Right lobe of liver (tissue), 6 donors: ENCODE results near the gene HGFAC. TPM values are rescaled to one million over a fixed set of nuclear protein-coding genes. Genes with fewer than 3 reads are reported as not detected.

Source experiments
- ATAC-seq, 4 donors: fragments of 200-7000 bp; cut with Tn5 transposase; one replicate each; pipeline ENCODE4 v1.9.1; 2020; ENCODE audit warnings: mild to moderate bottlenecking in 4 of 4, moderate library complexity in 4 of 4
- DNase-seq, 3 donors: peaks; one replicate each; pipeline ENCODE4 v3.0.0-alpha.2; 2020
- H3K27ac ChIP-seq, 3 donors: fragments of 200-600 bp; one replicate each; pipeline ENCODE4 v1.8.0; 2022
- H3K27me3 ChIP-seq, 2 donors: fragments of 200-600 bp; one replicate each; pipeline ENCODE4 v1.8.0; 2022
- H3K36me3 ChIP-seq, 4 donors: fragments of 200-600 bp; sonication (generic) in 1 of 4; one replicate each; pipeline versions ENCODE4 v1.5.1 to v1.8.0; 2017 to 2022; ENCODE audit warnings: control low read depth in 1 of 4
- H3K4me1 ChIP-seq, 4 donors: fragments of 200-600 bp; sonication (generic) in 1 of 4; one replicate each; pipeline versions ENCODE4 v1.5.1 to v1.8.0; 2017 to 2022; ENCODE audit warnings: control low read depth in 1 of 4
- H3K4me3 ChIP-seq, 3 donors: fragments of 200-600 bp; one replicate each; pipeline ENCODE4 v1.8.0; 2022
- H3K9me3 ChIP-seq, 4 donors: fragments of 200-600 bp; sonication (generic) in 1 of 4; one replicate each; pipeline versions ENCODE4 v1.5.1 to v1.8.0; 2017 to 2022; ENCODE audit warnings: control low read depth in 1 of 4
- POLR2A ChIP-seq: fragments of 450-650 bp; IDR thresholded peaks from one replicate; pipeline ENCODE4 v1.6.1; 2017; ENCODE audit warnings: antibody characterized with exemption, mild to moderate bottlenecking
- WGBS: methylation state at CpG from one replicate; pipeline ENCODE4 v1.1.6; 2018; ENCODE audit warnings: low coverage, low lambda C conversion rate; ENCODE audit not compliant: insufficient coverage; ENCODE audit errors: missing lambda C conversion rate; 5-methylcytosine and 5-hydroxymethylcytosine counted together
- intact Hi-C, 2 donors: fragments of 100-400 bp; cut with DNase I; formaldehyde crosslinking; loops; one replicate each; pipeline versions ENCODE4 v1.11.2 to v1.14.1; 2022
- total RNA-seq, 6 experiments: library from RNA; depleted of rRNA in 2 of 6; stranded (reverse); fragments of >200 nt in 2 of 6; fragmentation: NEBNext Ultra II Directional in 3 of 6; extraction: Animal tissue kit (Norgen Biotek cat#: 25700) in 3 of 6; gene quantifications; one replicate each; pipeline versions ENCODE4 v1.1.0 to v1.2.4, GENCODE V29; 2016 to 2023
- TF ChIP-seq, protein P1 (sequence below), 4 donors: fragments of 200-600 bp in 3 of 4; fragments of 450-650 bp in 1 of 4; IDR thresholded peaks; one replicate each; pipeline versions ENCODE4 v1.5.1 to v1.8.0; 2016 to 2022; ENCODE audit warnings: antibody characterized with exemption in 4 of 4, mild to moderate bottlenecking in 2 of 4
- donor health status: DM: no; HTN: yes; CAD: no.
- donor health status: DM: no; HTN: no; CAD: no.
- donor health status: DM: no; HTN: no; CAD: no.
- donor health status: DM: no; HTN: yes; CAD: no.
- donor health status: DM: no; HTN: yes; CAD: no.

Gene HGFAC
- total RNA-seq, 6 experiments from 2014 or later = 73.9 to 176 (median 140) TPM

GRCh38 chr4:3462790-3463415, 21.1 kb downstream of the HGFAC start, which contains the start of gene DOK7:
Gene DOK7 (plus strand): TSS chr4:3463306. CDS start chr4:3463376, 70 bp downstream.
- 6% methylated on average over 25 of the region's 44 CpGs for WGBS
- Histone ChIP-seq H3K27ac (no peak within 1 kb of the TSS), H3K4me1 (peaks cover 0 to 17% (median 6%) of the 10 kb centered on the region in 4 donors), H3K9me3 (no peaks in the 10 kb centered on the region), H3K27me3 (no peaks in the 10 kb centered on the region), H3K36me3 (no peaks in the 10 kb centered on the region), H3K4me3 (peak within 1 kb of the TSS; percentile 31 to 52 (median 46))
- peak; percentile 57 to 76 (median 73) for ATAC-seq
- DNase-seq = peak in 2 of 3 donors; percentile 55 to 63
- intact Hi-C loops = no loop called here
- TF ChIP-seq, protein P1, sequence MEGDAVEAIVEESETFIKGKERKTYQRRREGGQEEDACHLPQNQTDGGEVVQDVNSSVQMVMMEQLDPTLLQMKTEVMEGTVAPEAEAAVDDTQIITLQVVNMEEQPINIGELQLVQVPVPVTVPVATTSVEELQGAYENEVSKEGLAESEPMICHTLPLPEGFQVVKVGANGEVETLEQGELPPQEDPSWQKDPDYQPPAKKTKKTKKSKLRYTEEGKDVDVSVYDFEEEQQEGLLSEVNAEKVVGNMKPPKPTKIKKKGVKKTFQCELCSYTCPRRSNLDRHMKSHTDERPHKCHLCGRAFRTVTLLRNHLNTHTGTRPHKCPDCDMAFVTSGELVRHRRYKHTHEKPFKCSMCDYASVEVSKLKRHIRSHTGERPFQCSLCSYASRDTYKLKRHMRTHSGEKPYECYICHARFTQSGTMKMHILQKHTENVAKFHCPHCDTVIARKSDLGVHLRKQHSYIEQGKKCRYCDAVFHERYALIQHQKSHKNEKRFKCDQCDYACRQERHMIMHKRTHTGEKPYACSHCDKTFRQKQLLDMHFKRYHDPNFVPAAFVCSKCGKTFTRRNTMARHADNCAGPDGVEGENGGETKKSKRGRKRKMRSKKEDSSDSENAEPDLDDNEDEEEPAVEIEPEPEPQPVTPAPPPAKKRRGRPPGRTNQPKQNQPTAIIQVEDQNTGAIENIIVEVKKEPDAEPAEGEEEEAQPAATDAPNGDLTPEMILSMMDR (IDR thresholded peaks at IDR 0.05) = no peak
- no peak for TF ChIP-seq POLR2A

- 73% methylated on average over 2 of the region's 43 CpGs for WGBS
- Histone ChIP-seq H3K9me3 (no peaks in the 10 kb centered on the region), H3K36me3 (no peaks in the 10 kb centered on the region), H3K27ac (no peak overlapping the region), H3K27me3 (no peaks in the 10 kb centered on the region), H3K4me3 (peak overlapping the region; percentile 31 to 52 (median 46)), H3K4me1 (peaks cover 0 to 17% (median 6%) of the 10 kb centered on the region in 4 donors)
- no peak for TF ChIP-seq POLR2A
- TF ChIP-seq, protein P1 (IDR thresholded peaks at IDR 0.05) = no peak
- ATAC-seq (no peak), DNase-seq (peak in 1 of 3 donors; percentile 16)
- intact Hi-C loops = no loop called here
These were observed 22.0 kb downstream of the HGFAC start for GRCh38 chr4:3463556-3464348.

GRCh38 chr4:3464349-3464905, 22.7 kb downstream of the HGFAC start:
- 100% methylated on average over 1 of the region's 15 CpGs for WGBS

More at GRCh38 chr4:3464349-3464905, 22.7 kb downstream of the HGFAC start:
- Histone ChIP-seq H3K9me3 (no peaks in the 10 kb centered on the region), H3K27me3 (no peaks in the 10 kb centered on the region), H3K4me1 (peaks cover 0 to 17% (median 6%) of the 10 kb centered on the region in 4 donors), H3K27ac (no peak overlapping the region), H3K36me3 (no peaks in the 10 kb centered on the region), H3K4me3 (no peak overlapping the region)
- DNase-seq = peak in 1 of 3 donors; percentile 5
- intact Hi-C loops = no loop called here
- ATAC-seq = no peak
- TF ChIP-seq, protein P1 (IDR thresholded peaks at IDR 0.05) = no peak
- TF ChIP-seq POLR2A = no peak
